NCI-H1930 (cell line): Measurements from ENCODE around the gene SLC4A7.
"Not testable (repeated sequence)": the region's sequence is repeated elsewhere in the genome, so short reads cannot be mapped to it uniquely, and the experiment has no call there.

Experiments
- DNase-seq, 2 experiments: peaks; one replicate each; lab custom pipeline; 2025; lab: John Stamatoyannopoulos, UW

Gene SLC4A7

GRCh38 chr3:27484015-27484844 is at the start of gene SLC4A7:
Gene SLC4A7, minus strand, starts transcription at chr3:27484384. Its CDS starts 258 bp downstream, at chr3:27484126.
- peak; percentile 79 to 85 for DNase-seq

DNA sequence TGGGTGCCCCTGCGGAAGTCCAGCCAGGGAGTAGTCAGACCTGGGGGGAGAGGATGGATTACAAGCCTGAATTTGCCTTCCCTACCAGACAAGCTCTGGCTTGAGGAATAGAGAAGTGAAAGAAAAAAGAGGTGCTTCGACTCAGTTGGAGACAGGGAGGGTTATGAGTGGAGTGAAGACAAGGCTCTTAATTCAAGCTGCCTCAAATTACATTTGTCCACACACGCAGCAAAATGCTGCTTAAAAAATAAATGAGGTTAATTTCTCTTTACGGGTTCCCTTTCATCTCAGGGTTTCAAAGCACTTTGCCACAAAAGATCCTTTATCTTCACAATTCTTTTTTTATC is 49.0 kb upstream of the SLC4A7 start:
- DNase-seq: no peak

GRCh38 chr3:27532426-27533260 is 48.5 kb upstream of the SLC4A7 start:
- DNase-seq: no peak

DNA sequence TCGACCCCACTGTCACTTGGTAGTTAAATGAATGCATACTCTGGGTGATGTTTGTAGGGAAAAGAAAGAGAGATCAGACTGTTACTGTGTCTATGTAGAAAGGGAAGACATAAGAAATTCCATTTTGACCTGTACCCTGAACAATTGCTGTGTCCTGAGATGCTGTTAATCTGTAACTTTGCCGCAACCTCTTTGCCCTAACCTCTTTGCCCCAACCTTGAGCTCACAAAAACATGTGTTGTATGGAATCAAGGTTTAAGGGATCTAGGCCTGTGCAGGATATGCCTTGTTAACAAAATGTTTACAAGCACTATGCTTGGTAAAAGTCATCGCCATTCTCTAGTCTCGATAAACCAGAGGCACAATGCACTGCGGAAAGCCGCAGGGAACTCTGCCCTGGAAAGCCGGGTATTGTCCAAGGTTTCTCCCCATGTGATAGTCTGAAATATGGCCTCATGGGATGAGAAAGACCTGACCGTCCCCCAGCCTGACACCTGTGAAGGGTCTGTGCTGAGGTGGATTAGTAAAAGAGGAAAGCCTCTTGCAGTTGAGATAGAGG is 47.1 kb upstream of the SLC4A7 start:
- not testable (repeated sequence) for DNase-seq

GRCh38 chr3:27528791-27529190 is 44.6 kb upstream of the SLC4A7 start:
- DNase-seq: no peak

DNA sequence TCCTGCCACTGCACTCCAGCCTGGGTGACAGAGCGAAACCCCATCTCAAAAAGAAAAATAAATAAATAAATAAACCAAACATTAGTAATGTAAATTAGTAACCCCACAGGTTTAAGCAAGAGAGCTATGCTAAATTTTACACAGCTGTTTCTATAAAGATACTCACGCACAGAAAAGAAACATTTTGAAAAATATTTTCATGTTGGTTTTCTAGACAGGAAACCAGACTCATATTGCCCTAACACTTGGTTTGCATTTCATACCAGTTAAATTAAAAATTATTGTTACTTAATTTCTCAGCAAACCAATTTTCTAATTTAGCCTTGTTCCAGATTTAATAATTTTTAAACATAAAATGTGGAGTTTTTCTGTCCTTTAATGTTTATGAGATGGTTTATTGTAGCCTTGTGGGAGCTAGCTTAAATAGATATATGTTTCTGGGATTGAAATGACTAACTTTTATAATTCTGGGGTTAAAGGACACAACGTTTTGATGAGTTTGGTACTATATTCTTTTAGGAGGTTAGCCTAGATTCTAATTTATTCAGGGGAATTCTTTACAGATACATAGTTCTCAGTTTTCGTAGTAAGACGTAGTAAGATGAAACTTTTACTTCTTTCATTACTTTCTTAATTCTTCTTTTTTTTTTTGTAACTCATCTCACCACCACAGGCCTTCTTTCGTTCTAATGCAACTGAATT is 42.6 kb upstream of the SLC4A7 start:
- no peak for DNase-seq

DNA sequence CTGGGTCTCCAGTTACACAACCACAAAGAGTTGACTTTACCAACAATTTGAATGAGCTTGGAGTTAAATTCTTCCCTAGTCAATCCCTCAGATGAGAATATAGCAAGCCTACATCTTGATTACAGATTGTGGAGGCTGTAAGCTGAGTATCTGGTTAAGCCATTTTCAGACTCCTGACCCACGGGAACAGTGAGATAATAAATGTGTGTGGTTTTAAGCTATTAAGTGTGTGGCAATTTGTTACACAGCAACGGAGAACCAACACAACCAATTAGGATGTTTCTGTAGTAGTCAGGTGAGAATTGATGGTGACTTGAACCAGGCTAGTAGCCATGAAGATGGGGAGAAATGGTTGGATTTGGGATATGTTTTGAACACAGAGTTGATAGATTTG is 37.7 kb upstream of the SLC4A7 start:
- DNase-seq: no peak

GRCh38 chr3:27521179-27521871 is 37.1 kb upstream of the SLC4A7 start:
- no peak for DNase-seq

DNA sequence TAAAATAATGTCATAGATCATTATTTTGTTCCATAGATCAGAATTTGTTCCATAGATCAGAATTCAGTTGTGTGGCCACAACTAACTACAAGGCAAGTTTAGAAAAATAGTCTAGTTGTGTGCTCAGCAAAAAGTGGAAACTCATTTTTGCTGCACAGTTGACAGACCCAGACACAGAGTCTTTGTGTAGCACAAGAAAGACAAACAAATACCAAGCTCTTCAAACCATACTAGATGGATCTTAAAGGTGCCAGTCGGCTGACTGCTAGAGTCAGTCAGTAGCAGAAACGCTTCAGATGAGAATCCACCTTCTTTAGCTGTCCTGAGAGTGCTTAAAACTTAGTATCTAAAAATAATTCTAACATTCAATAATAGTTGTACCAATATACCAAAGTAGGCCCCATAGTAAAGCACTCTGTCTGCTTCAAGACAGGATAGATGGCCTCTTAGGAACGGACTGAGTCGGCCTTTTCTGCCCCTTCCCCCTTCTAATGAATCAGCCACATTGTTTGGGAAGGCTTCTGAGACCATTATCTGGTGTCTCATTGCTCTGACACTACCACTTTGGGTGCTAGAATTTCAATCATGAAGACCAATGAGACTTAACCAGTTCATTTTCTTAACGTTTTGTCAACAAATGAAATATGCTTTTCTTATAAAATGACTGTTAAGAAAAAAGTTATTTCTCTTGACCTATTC is 27.7 kb upstream of the SLC4A7 start:
- DNase-seq: no peak

- no peak for DNase-seq
Measured at GRCh38 chr3:27509376-27509775, 25.2 kb upstream of the SLC4A7 start.

DNA sequence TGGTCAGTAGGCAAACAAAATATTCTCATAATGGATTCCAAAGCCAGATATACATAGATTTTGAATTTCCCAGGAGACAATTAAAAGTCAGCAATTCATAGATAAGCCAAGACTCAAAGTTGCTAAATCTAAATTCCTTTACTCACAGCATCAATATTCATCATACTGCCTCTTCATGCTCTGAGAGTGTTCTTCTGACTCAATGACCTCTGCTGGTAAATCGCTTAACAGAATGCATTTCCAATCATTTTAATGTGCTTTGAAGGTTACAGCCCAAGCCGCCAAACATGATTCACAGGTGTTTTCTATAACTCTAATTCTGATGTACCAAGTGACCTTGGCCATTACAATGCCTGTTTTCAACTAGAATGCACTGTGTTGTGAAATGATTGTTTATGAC is 24.2 kb upstream of the SLC4A7 start:
- no peak for DNase-seq

GRCh38 chr3:27507515-27508266 is 23.5 kb upstream of the SLC4A7 start:
- DNase-seq: no peak

DNA sequence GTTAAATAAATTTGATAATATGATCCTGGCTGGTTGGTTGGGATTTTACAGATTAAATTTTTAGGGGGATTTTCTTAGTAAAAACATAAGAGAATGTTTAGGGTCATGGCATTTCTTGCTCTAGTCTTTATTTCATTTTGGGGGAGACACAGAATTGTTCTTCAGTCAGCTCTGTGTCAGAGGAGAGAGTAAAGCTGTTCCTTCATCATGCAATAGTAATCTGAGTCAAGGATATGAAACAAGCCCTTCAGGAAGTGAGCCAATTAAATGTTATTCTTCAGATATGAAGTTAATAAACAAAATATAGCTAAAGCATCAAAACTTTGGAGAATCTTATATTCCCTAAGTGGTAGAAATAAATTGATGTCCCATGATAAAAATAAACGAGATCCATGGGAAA is 22.9 kb upstream of the SLC4A7 start:
- no peak for DNase-seq

GRCh38 chr3:27504749-27505148 is 20.6 kb upstream of the SLC4A7 start:
- no peak for DNase-seq

- DNase-seq: no peak
Measured at GRCh38 chr3:27503526-27503925, 19.3 kb upstream of the SLC4A7 start.

DNA sequence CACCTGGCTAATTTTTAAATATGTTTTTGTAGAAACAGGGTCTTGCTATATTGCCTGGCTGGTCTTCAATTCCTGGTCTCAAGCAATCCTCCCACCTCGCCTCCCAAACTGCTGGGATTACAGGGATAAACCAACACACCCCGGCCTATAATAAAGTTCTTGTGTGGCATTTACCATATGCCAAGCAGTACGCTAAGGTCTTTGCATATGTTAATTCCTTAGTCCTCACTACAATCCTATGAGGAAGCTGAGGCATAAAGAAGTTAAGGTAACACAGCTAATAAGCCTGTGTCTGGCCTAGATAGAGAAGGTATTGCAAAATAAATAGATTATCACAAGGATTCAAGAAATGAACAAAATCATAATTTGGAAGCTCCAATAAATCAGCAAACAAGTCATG is 17.6 kb upstream of the SLC4A7 start:
- DNase-seq: no peak

DNA sequence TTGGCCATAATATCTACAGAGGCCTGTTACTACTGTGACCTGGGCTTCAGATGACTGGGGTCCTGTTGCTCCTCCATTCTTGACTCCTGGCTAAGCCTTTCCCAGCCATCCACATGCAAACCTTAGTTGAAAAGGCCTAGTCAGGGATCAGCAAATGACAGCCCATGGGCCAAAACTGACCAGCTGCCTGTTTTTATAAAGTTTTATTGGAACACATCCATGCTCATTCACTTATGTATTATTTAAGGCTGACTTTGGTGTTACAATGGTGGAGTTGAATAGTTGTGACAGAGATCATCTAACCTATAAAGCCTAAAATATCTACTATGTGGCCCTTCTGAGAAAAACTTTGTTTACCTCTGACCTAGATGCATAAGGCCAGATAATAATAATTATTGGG is 16.8 kb upstream of the SLC4A7 start:
- DNase-seq: no peak

- no peak for DNase-seq
Measured at GRCh38 chr3:27500035-27500434, 15.9 kb upstream of the SLC4A7 start.

GRCh38 chr3:27494784-27495183 is 10.6 kb upstream of the SLC4A7 start:
- no peak for DNase-seq

- no peak for DNase-seq
Measured at GRCh38 chr3:27488821-27489220, 4.6 kb upstream of the SLC4A7 start.
